Small intestine (tissue), 7 donors: ENCODE results near the gene ITGA1. TPM values are rescaled to one million over a fixed set of nuclear protein-coding genes. Genes with fewer than 3 reads are reported as not detected.

Experiments used
- DNase-seq, 2 donors: peaks; one replicate each; pipeline versions ENCODE4 v3.0.0 to v3.0.0-alpha.2; 2013
- FAIRE-seq: peaks from 2 replicates; lab custom pipeline; 2012; peaks lifted over from hg19 to GRCh38; lab: Jason Lieb, UNC
- H3K27ac ChIP-seq, 3 donors: one replicate each; pipeline ENCODE4 v1.5.1; 2013; ENCODE audit warnings: low read length in 2 of 3, mild to moderate bottlenecking in 2 of 3, control low read depth in 1 of 3, inconsistent platforms in 1 of 3, low read depth in 1 of 3, moderate library complexity in 1 of 3
- H3K27me3 ChIP-seq, 3 donors: one replicate each; pipeline ENCODE4 v1.6.1; 2013; ENCODE audit warnings: low read length in 3 of 3, inconsistent platforms in 1 of 3; ENCODE audit not compliant: control insufficient read depth in 3 of 3, insufficient read depth in 3 of 3
- H3K36me3 ChIP-seq, 3 donors: one replicate each; pipeline ENCODE4 v1.6.1; 2013; ENCODE audit warnings: low read length in 3 of 3, inconsistent platforms in 1 of 3, low read depth in 1 of 3, mild to moderate bottlenecking in 1 of 3, moderate library complexity in 1 of 3; ENCODE audit not compliant: control insufficient read depth in 3 of 3, insufficient read depth in 2 of 3
- H3K4me1 ChIP-seq, 3 donors: one replicate each; pipeline ENCODE4 v1.6.1; 2013; ENCODE audit warnings: low read length in 2 of 3, inconsistent platforms in 1 of 3, low read depth in 1 of 3, mild to moderate bottlenecking in 1 of 3, moderate library complexity in 1 of 3; ENCODE audit not compliant: control insufficient read depth in 3 of 3, insufficient read depth in 2 of 3
- H3K4me3 ChIP-seq, 3 donors: one replicate each; pipeline ENCODE4 v1.5.1; 2013; ENCODE audit warnings: low read length in 3 of 3, control low read depth in 1 of 3, inconsistent platforms in 1 of 3, low read depth in 1 of 3, mild to moderate bottlenecking in 1 of 3, moderate library complexity in 1 of 3
- H3K9me3 ChIP-seq, 2 donors: one replicate each; pipeline ENCODE4 v1.6.1; 2013; ENCODE audit warnings: low read depth in 1 of 2, low read length in 1 of 2; ENCODE audit not compliant: control insufficient read depth in 2 of 2, insufficient read depth in 1 of 2
- WGBS, 3 donors: extraction: QIAGEN DNeasy Blood & Tissue Kit; methylation state at CpG; one replicate each; pipeline ENCODE4 v1.1.7; 2013; 5-methylcytosine and 5-hydroxymethylcytosine counted together
- polyA plus RNA-seq, 4 donors: library from polyadenylated mRNA; stranded (reverse) in 3 of 4; unstranded in 1 of 4; fragments of 200-250 nt in 3 of 4; fragments of 120-200 nt in 1 of 4; gene quantifications; one replicate each; pipeline versions ENCODE4 v1.2.1 to v1.2.3, GENCODE V29; 2013
- donor health status: healthy with polysubstance abuse.
- donor health status: control.
- donor health status: control.
- donor health status: Bipolar disorder and iron deficiency.
- donor health status: healthy.

The ITGA1 gene
- polyA plus RNA-seq, 4 donors = 1.6 to 20.9 (median 5.0) TPM

GRCh38 chr5:52983731-52984636, 196.3 kb downstream of the ITGA1 start:
- Histone ChIP-seq H3K36me3 (no peaks in the 10 kb centered on the region), H3K4me3 (no peak overlapping the region), H3K27ac (no peak overlapping the region), H3K9me3 (no peaks in the 10 kb centered on the region), H3K27me3 (no peaks in the 10 kb centered on the region), H3K4me1 (peaks cover 0 to 15% (median 0%) of the 10 kb centered on the region in 3 donors)
- DNase-seq (no peak), FAIRE-seq (no peak)
- 66 to 84% (median 69%) methylated on average over 3 of the region's 3 CpGs for WGBS, 3 donors

DNA sequence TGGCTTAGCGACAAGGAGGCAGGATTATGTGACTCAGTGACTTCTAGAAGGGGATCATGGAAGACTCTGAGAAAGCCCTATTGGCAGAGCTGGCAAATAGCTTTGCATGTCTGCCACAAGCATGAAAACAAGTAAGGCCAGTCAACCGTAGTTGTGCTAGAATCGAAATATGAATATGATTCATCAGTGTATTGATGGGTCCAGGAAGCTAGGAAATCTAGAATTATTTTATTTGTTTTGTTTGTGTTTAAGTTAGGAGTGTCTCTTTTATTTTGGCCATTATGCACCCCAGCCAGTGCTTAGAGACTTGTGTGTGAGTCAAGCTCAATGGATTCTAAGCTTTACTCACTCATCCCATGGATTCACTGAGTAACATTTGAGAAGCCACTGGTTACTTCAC, 197.6 kb downstream of the ITGA1 start:
- 86 to 88% (median 87%) methylated on average over 3 of the region's 3 CpGs for WGBS, 3 donors
- Histone ChIP-seq H3K27ac (no peak overlapping the region), H3K36me3 (no peaks in the 10 kb centered on the region), H3K27me3 (no peaks in the 10 kb centered on the region), H3K4me1 (peaks cover 0 to 15% (median 0%) of the 10 kb centered on the region in 3 donors), H3K4me3 (no peak overlapping the region), H3K9me3 (no peaks in the 10 kb centered on the region)
- no peak for FAIRE-seq
- DNase-seq = no peak

- 11 to 47% (median 27%) methylated on average over 4 of the region's 4 CpGs for WGBS, 3 donors
- peak; percentile 74 to 89 for DNase-seq
- FAIRE-seq = peak; percentile 47
- Histone ChIP-seq H3K9me3 (no peaks in the 10 kb centered on the region), H3K27ac (peak overlapping the region; percentile 67 to 87 (median 68)), H3K27me3 (no peaks in the 10 kb centered on the region), H3K4me1 (peaks cover 0 to 15% (median 4%) of the 10 kb centered on the region in 3 donors), H3K4me3 (no peak overlapping the region), H3K36me3 (peaks cover 0 to 2% (median 0%) of the 10 kb centered on the region in 3 donors)
Measured at GRCh38 chr5:52987711-52988331, 200.1 kb downstream of the ITGA1 start.

GRCh38 chr5:52988335-52989024, 200.8 kb downstream of the ITGA1 start:
- Histone ChIP-seq H3K9me3 (no peaks in the 10 kb centered on the region), H3K4me3 (peak overlapping the region; percentile 78 to 88 (median 85)), H3K36me3 (peaks cover 0 to 2% (median 0%) of the 10 kb centered on the region in 3 donors), H3K4me1 (peaks cover 0 to 15% (median 4%) of the 10 kb centered on the region in 3 donors), H3K27me3 (no peaks in the 10 kb centered on the region), H3K27ac (peak overlapping the region; percentile 68 to 95 (median 87))
- 3 to 7% (median 5%) methylated on average over 13 to 16 of the region's 16 CpGs for WGBS, 3 donors
- FAIRE-seq (no peak), DNase-seq (peak in 1 of 2 donors; percentile 43)

GRCh38 chr5:52989025-52989780, 201.5 kb downstream of the ITGA1 start, which contains the start of gene ITGA2:
TSS of gene ITGA2 (plus strand) at chr5:52989352. CDS start at chr5:52989469, 117 bp downstream.
- Histone ChIP-seq H3K4me3 (peak within 1 kb of the TSS; percentile 78 to 88 (median 85)), H3K27me3 (no peaks in the 10 kb centered on the region), H3K9me3 (no peaks in the 10 kb centered on the region), H3K27ac (peak within 1 kb of the TSS; percentile 75 to 95 (median 87)), H3K4me1 (peaks cover 0 to 15% (median 4%) of the 10 kb centered on the region in 3 donors), H3K36me3 (peaks cover 0 to 2% (median 0%) of the 10 kb centered on the region in 3 donors)
- FAIRE-seq = no peak
- 0 to 2% (median 1%) methylated on average over 49 to 64 of the region's 64 CpGs for WGBS, 3 donors
- peak; percentile 81 to 87 for DNase-seq

- FAIRE-seq (no peak), DNase-seq (peak; percentile 40 to 57)
- Histone ChIP-seq H3K36me3 (peaks cover 0 to 2% (median 0%) of the 10 kb centered on the region in 3 donors), H3K27me3 (no peaks in the 10 kb centered on the region), H3K4me1 (peaks cover 0 to 15% (median 4%) of the 10 kb centered on the region in 3 donors), H3K9me3 (no peaks in the 10 kb centered on the region), H3K4me3 (peak overlapping the region; percentile 78 to 88 (median 85)), H3K27ac (peak overlapping the region; percentile 75 to 86 (median 84))
- WGBS, 3 donors = 2 to 9% (median 5%) methylated on average over 27 of the region's 27 CpGs
Measured at GRCh38 chr5:52989781-52990527, 202.2 kb downstream of the ITGA1 start.

DNA sequence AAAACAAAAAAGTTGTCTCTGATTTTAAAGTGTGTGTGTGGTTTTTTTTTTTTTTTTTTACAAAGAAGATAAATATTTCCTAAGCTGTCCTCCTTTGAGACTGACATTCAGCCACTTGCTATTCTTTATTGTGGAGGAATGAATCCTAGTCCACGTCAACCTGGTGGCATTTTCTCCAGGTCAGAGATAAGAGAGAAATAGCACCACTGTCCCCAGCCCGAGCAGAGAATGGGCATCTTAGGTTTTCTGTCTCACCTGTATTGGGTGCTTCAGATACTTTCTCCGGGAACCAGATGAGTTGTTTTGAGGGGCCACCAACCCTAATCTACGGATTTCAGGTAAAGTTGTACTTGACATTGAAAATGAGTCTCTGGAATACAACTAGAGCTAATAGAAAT, 202.8 kb downstream of the ITGA1 start:
- H3K27ac ChIP-seq = no peak overlapping the region
- no peak for FAIRE-seq

More for the DNA sequence above, 202.8 kb downstream of the ITGA1 start:
- H3K36me3 ChIP-seq = peaks cover 0 to 2% (median 0%) of the 10 kb centered on the region in 3 donors
- H3K4me3 ChIP-seq = peak overlapping the region in 2 of 3 donors; percentile 85 to 88
- H3K27me3 ChIP-seq = no peaks in the 10 kb centered on the region
- no peaks in the 10 kb centered on the region for H3K9me3 ChIP-seq
- WGBS, 3 donors = 18 to 56% (median 35%) methylated on average over 4 of the region's 4 CpGs
- peaks cover 0 to 15% (median 4%) of the 10 kb centered on the region in 3 donors for H3K4me1 ChIP-seq
- DNase-seq = no peak
